ENCODE results near the gene CDKN2B. TPM values are rescaled to one million over a fixed set of nuclear protein-coding genes. Genes with fewer than 3 reads are reported as not detected.

Gene CDKN2B
- total RNA-seq, 2 donors from 2014 or later: 6.0 to 9.6 TPM

- peaks cover 7 to 55% of the 10 kb centered on the region in 2 donors for H3K27me3 ChIP-seq
- H3K9me3 ChIP-seq: no peaks in the 10 kb centered on the region
- TF ChIP-seq POLR2A (IDR thresholded peaks at IDR 0.05) (no peak), CTCF (IDR thresholded peaks at IDR 0.05) (no peak)
- H3K4me1 ChIP-seq: peaks cover 14% of the 10 kb centered on the region
- ATAC-seq (no peak), DNase-seq (no peak)
- intact Hi-C loops (cut with DNase I): no loop called here
- H3K27ac ChIP-seq: no peak overlapping the region
- 14 to 31% methylated on average over 13 to 19 of the region's 19 CpGs for WGBS, 2 donors
- H3K4me3 ChIP-seq: no peak overlapping the region
- H3K36me3 ChIP-seq (replicated peaks in 1 of 2; ENCODE audit: insufficient read depth in 1 of 2, low read depth in 2 of 2): no peaks in the 10 kb centered on the region
These were observed 41.9 kb downstream of the CDKN2B start for GRCh38 chr9:21967169-21967568.

DNA sequence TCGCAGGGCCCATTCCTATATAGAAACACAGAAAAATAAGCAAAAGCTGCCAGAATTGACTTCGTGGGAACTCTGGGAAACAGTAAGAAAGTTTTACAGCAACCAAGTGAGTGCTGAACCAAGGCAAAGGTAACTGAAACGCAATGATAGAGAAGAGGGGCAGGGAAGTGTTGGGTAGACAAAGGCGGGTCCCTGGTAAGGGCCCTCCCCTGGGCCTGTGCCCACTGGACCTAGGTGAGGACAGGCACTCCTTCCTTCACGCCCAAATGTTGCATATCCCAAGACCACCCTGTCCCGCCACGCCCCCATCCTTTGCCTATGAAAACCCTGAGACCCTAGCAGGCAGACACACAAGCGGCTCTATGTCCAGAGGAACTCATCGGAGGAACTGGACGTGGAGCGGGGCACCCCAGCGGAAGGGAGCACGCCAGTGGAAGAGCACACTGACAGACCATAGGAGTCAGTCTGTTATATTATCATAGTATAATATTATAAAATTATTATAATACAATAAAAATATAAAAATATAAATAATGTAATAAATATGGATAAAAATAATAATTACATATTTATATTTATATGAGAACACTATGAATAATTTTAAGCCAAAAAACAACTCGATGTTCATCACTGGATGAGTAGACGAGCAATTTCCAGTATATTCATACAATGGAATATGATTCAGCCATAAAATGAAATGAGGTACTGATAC is 42.8 kb downstream of the CDKN2B start:
- peaks cover 14% of the 10 kb centered on the region for H3K4me1 ChIP-seq
- peaks cover 7 to 48% of the 10 kb centered on the region in 2 donors for H3K27me3 ChIP-seq
- TF ChIP-seq CTCF (IDR thresholded peaks at IDR 0.05) (no peak), POLR2A (IDR thresholded peaks at IDR 0.05) (no peak)
- intact Hi-C loops (cut with DNase I): no loop called here
- ATAC-seq: no peak
- H3K4me3 ChIP-seq: no peak overlapping the region
- H3K36me3 ChIP-seq (replicated peaks in 1 of 2; ENCODE audit: insufficient read depth in 1 of 2, low read depth in 2 of 2): no peaks in the 10 kb centered on the region
- WGBS, 2 donors: 16 to 22% methylated on average over 15 of the region's 15 CpGs
- no peaks in the 10 kb centered on the region for H3K9me3 ChIP-seq
- no peak for DNase-seq
- no peak overlapping the region for H3K27ac ChIP-seq

DNA sequence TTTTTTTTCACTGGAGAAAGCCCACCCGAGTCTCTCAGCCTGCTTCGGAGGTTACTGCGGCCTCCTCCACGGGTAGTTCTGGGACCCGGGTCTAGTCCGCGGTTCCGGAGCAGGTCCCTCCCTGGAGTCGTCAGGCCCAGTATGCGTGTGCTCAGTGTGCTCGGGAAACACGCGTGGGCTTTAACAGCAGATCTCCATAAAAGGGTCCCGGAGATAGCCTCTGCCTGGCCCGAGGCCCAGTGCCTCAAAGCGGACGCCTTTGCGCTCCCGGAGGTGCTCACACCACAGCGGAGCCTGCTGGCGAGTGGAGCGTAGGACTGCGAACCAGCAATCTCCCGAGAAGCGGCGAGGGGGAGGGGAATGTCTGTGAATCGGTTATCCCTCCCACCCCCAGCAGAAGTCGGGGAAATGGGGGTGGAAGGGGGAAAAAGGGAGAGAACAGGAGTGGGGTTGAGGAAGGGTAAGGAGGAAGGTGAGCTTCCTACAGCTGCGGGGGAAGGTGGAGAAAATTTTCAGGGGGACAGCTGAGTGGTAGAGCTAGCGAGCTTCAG is 43.6 kb downstream of the CDKN2B start:
- DNase-seq (peak; percentile 54 to 69 (median 59)), ATAC-seq (peak; percentile 81)
- Histone ChIP-seq H3K9me3 (no peaks in the 10 kb centered on the region), H3K4me3 (no peak overlapping the region), H3K27ac (no peak overlapping the region), H3K4me1 (peaks cover 14% of the 10 kb centered on the region), H3K36me3 (replicated peaks in 1 of 2; ENCODE audit: insufficient read depth in 1 of 2, low read depth in 2 of 2) (no peaks in the 10 kb centered on the region), H3K27me3 (peaks cover 7 to 40% of the 10 kb centered on the region in 2 donors)
- TF ChIP-seq CTCF (IDR thresholded peaks at IDR 0.05) (peak in 5 of 7 experiments; percentile 21 to 41 (median 38)), POLR2A (IDR thresholded peaks at IDR 0.05) (no peak)
- intact Hi-C loops (cut with DNase I): no loop called here
- 2% methylated on average over 23 to 30 of the region's 30 CpGs for WGBS, 2 donors

DNA sequence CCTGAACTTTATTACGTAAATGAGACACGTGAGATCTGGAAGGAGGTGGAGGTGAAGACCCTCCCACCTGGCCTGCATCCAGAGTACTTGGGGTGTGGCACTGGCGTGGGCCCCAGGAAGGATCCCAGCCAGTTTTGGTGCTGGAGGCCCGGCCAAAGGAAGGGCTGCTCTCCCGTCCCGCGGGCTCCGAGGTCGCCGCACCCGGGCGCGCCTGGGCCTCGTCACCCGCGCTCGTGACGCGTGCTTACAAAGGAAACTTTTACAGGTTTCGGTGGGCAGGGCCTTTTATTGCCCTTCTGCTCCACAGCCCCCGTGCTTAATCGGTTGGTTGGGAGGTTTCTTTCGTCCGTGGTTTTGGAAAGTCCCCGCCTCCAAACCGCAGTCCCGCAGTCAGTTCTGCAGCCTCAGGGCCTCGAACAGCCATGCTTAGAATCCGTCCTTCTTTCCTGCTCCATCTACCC is 44.1 kb downstream of the CDKN2B start:
- WGBS, 2 donors: 2% methylated on average over 18 to 29 of the region's 29 CpGs
- ATAC-seq: peak; percentile 78

More for the DNA sequence above, 44.1 kb downstream of the CDKN2B start:
- Histone ChIP-seq H3K4me1 (peaks cover 14% of the 10 kb centered on the region), H3K27me3 (peaks cover 7 to 35% of the 10 kb centered on the region in 2 donors), H3K27ac (no peak overlapping the region), H3K4me3 (no peak overlapping the region), H3K36me3 (replicated peaks in 1 of 2; ENCODE audit: insufficient read depth in 1 of 2, low read depth in 2 of 2) (no peaks in the 10 kb centered on the region), H3K9me3 (no peaks in the 10 kb centered on the region)
- TF ChIP-seq CTCF (IDR thresholded peaks at IDR 0.05) (no peak), POLR2A (IDR thresholded peaks at IDR 0.05) (no peak)
- intact Hi-C loops (cut with DNase I): no loop called here
- peak; percentile 55 to 61 (median 57) for DNase-seq
